Small intestine (tissue), 7 donors: ENCODE measurements around the gene TMEM163. TPM values are rescaled to one million over a fixed set of nuclear protein-coding genes. Genes with fewer than 3 reads are reported as not detected.

Source experiments
- DNase-seq, 2 donors: peaks; one replicate each; pipeline versions ENCODE4 v3.0.0 to v3.0.0-alpha.2; 2013
- FAIRE-seq: peaks from 2 replicates; lab custom pipeline; 2012; peaks lifted over from hg19 to GRCh38; lab: Jason Lieb, UNC
- H3K27ac ChIP-seq, 3 donors: one replicate each; pipeline ENCODE4 v1.5.1; 2013; ENCODE audit warnings: low read length in 2 of 3, mild to moderate bottlenecking in 2 of 3, control low read depth in 1 of 3, inconsistent platforms in 1 of 3, low read depth in 1 of 3, moderate library complexity in 1 of 3
- H3K27me3 ChIP-seq, 3 donors: one replicate each; pipeline ENCODE4 v1.6.1; 2013; ENCODE audit warnings: low read length in 3 of 3, inconsistent platforms in 1 of 3; ENCODE audit not compliant: control insufficient read depth in 3 of 3, insufficient read depth in 3 of 3
- H3K36me3 ChIP-seq, 3 donors: one replicate each; pipeline ENCODE4 v1.6.1; 2013; ENCODE audit warnings: low read length in 3 of 3, inconsistent platforms in 1 of 3, low read depth in 1 of 3, mild to moderate bottlenecking in 1 of 3, moderate library complexity in 1 of 3; ENCODE audit not compliant: control insufficient read depth in 3 of 3, insufficient read depth in 2 of 3
- H3K4me1 ChIP-seq, 3 donors: one replicate each; pipeline ENCODE4 v1.6.1; 2013; ENCODE audit warnings: low read length in 2 of 3, inconsistent platforms in 1 of 3, low read depth in 1 of 3, mild to moderate bottlenecking in 1 of 3, moderate library complexity in 1 of 3; ENCODE audit not compliant: control insufficient read depth in 3 of 3, insufficient read depth in 2 of 3
- H3K4me3 ChIP-seq, 3 donors: one replicate each; pipeline ENCODE4 v1.5.1; 2013; ENCODE audit warnings: low read length in 3 of 3, control low read depth in 1 of 3, inconsistent platforms in 1 of 3, low read depth in 1 of 3, mild to moderate bottlenecking in 1 of 3, moderate library complexity in 1 of 3
- H3K9me3 ChIP-seq, 2 donors: one replicate each; pipeline ENCODE4 v1.6.1; 2013; ENCODE audit warnings: low read depth in 1 of 2, low read length in 1 of 2; ENCODE audit not compliant: control insufficient read depth in 2 of 2, insufficient read depth in 1 of 2
- WGBS, 3 donors: extraction: QIAGEN DNeasy Blood & Tissue Kit; methylation state at CpG; one replicate each; pipeline ENCODE4 v1.1.7; 2013; 5-methylcytosine and 5-hydroxymethylcytosine counted together
- polyA plus RNA-seq, 4 donors: library from polyadenylated mRNA; stranded (reverse) in 3 of 4; unstranded in 1 of 4; fragments of 200-250 nt in 3 of 4; fragments of 120-200 nt in 1 of 4; gene quantifications; one replicate each; pipeline versions ENCODE4 v1.2.1 to v1.2.3, GENCODE V29; 2013
- donor health status: healthy with polysubstance abuse.
- donor health status: control.
- donor health status: control.
- donor health status: Bipolar disorder and iron deficiency.
- donor health status: healthy.

Gene TMEM163
- polyA plus RNA-seq, 4 donors, result 0.13 to 0.57 (median 0.38) TPM

- peaks cover 0 to 8% (median 0%) of the 10 kb centered on the region in 3 donors for H3K4me1 ChIP-seq
- 0 to 12% (median 5%) methylated on average over 1 of the region's 1 CpG for WGBS, 3 donors
- H3K27me3 ChIP-seq, result peaks cover 0 to 4% (median 0%) of the 10 kb centered on the region in 3 donors
- no peaks in the 10 kb centered on the region for H3K9me3 ChIP-seq
- DNase-seq, result no peak
- H3K36me3 ChIP-seq, result no peaks in the 10 kb centered on the region
- no peak for FAIRE-seq
- H3K27ac ChIP-seq, result no peak overlapping the region
- H3K4me3 ChIP-seq, result no peak overlapping the region
Observed at GRCh38 chr2:134671513-134671912, 47.3 kb downstream of the TMEM163 start.

GRCh38 chr2:134670955-134671354, 47.8 kb downstream of the TMEM163 start:
- no peak for FAIRE-seq
- WGBS, 3 donors, result 34 to 44% (median 43%) methylated on average over 4 of the region's 4 CpGs
- no peak for DNase-seq
- no peaks in the 10 kb centered on the region for H3K9me3 ChIP-seq
- no peaks in the 10 kb centered on the region for H3K36me3 ChIP-seq
- H3K27ac ChIP-seq, result no peak overlapping the region
- H3K27me3 ChIP-seq, result peaks cover 0 to 9% (median 0%) of the 10 kb centered on the region in 3 donors
- H3K4me3 ChIP-seq, result no peak overlapping the region
- peaks cover 0 to 8% (median 0%) of the 10 kb centered on the region in 3 donors for H3K4me1 ChIP-seq

- Histone ChIP-seq H3K36me3 (no peaks in the 10 kb centered on the region), H3K27ac (no peak overlapping the region), H3K9me3 (no peaks in the 10 kb centered on the region), H3K27me3 (peaks cover 0 to 9% (median 0%) of the 10 kb centered on the region in 3 donors), H3K4me3 (no peak overlapping the region), H3K4me1 (peaks cover 0 to 8% (median 0%) of the 10 kb centered on the region in 3 donors)
- 53 to 61% (median 54%) methylated on average over 12 of the region's 12 CpGs for WGBS, 3 donors
- FAIRE-seq (no peak), DNase-seq (peak in 1 of 2 donors; percentile 33)
Observed at GRCh38 chr2:134669731-134670669, 48.8 kb downstream of the TMEM163 start.

GRCh38 chr2:134668821-134669220, 50.0 kb downstream of the TMEM163 start:
- Histone ChIP-seq H3K27ac (no peak overlapping the region), H3K4me3 (no peak overlapping the region), H3K27me3 (peaks cover 0 to 10% (median 0%) of the 10 kb centered on the region in 3 donors), H3K36me3 (no peaks in the 10 kb centered on the region), H3K4me1 (peaks cover 0 to 8% (median 0%) of the 10 kb centered on the region in 3 donors), H3K9me3 (no peaks in the 10 kb centered on the region)
- no peak for FAIRE-seq
- 59 to 64% (median 62%) methylated on average over 7 of the region's 7 CpGs for WGBS, 3 donors
- peak in 1 of 2 donors; percentile 40 for DNase-seq

- no peak overlapping the region for H3K4me3 ChIP-seq
- peaks cover 0 to 8% (median 0%) of the 10 kb centered on the region in 3 donors for H3K4me1 ChIP-seq
- H3K36me3 ChIP-seq, result no peaks in the 10 kb centered on the region
- no peak overlapping the region for H3K27ac ChIP-seq
- no peak for FAIRE-seq
- no peak for DNase-seq
- H3K27me3 ChIP-seq, result peaks cover 0 to 13% (median 0%) of the 10 kb centered on the region in 3 donors
- no peaks in the 10 kb centered on the region for H3K9me3 ChIP-seq
- 73 to 87% (median 83%) methylated on average over 2 of the region's 2 CpGs for WGBS, 3 donors
Observed at GRCh38 chr2:134667541-134667940, 51.3 kb downstream of the TMEM163 start.

GRCh38 chr2:134667081-134667480, 51.7 kb downstream of the TMEM163 start:
- Histone ChIP-seq H3K27me3 (peaks cover 0 to 13% (median 0%) of the 10 kb centered on the region in 3 donors), H3K4me1 (peaks cover 0 to 8% (median 0%) of the 10 kb centered on the region in 3 donors), H3K36me3 (no peaks in the 10 kb centered on the region), H3K9me3 (no peaks in the 10 kb centered on the region), H3K4me3 (no peak overlapping the region), H3K27ac (no peak overlapping the region)
- FAIRE-seq (no peak), DNase-seq (no peak)
- 81 to 89% (median 84%) methylated on average over 4 of the region's 4 CpGs for WGBS, 3 donors

- DNase-seq, result no peak
Observed at GRCh38 chr2:134665727-134666506, 52.9 kb downstream of the TMEM163 start.

More at GRCh38 chr2:134665727-134666506, 52.9 kb downstream of the TMEM163 start:
- FAIRE-seq, result no peak
- Histone ChIP-seq H3K36me3 (no peaks in the 10 kb centered on the region), H3K4me3 (no peak overlapping the region), H3K27ac (no peak overlapping the region), H3K9me3 (no peaks in the 10 kb centered on the region), H3K27me3 (peaks cover 0 to 13% (median 0%) of the 10 kb centered on the region in 3 donors), H3K4me1 (peaks cover 0 to 8% (median 0%) of the 10 kb centered on the region in 3 donors)
- 63 to 72% (median 69%) methylated on average over 7 of the region's 7 CpGs for WGBS, 3 donors
